ENCODE results near the gene TRPV4. TPM values are rescaled to one million over a fixed set of nuclear protein-coding genes. Genes with fewer than 3 reads are reported as not detected.

TRPV4 gene
- total and polyA plus RNA-seq, 2 experiments from 2014 or later = 0.66 to 1.1 TPM

DNA sequence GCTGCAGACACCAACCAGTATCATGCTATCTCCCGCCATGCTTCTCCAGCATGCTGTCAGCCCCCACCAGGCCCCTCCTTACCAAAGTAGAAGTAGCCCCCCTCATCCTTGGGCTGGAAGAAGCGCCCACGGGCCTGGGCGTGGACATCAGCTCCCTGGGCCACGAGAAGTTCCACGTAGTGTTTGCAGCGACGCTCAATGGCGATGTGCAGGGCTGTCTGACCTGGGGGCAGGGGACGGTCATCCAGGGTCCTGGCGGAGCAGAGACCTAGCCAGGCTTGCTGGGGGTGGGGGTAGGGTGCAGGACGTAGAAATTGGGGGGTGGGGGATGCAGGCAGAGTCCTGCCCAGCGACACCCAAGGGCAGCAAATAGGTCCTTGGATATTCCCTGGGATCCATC is 32.7 kb downstream of the TRPV4 start:
- Histone ChIP-seq H4K20me1 (replicated peaks; ENCODE audit: insufficient read depth) (no peaks in the 10 kb centered on the region), H2AFZ (no peak overlapping the region), H3F3A (replicated peaks; ENCODE audit: low read depth) (no peaks in the 10 kb centered on the region), H3K4me2 (no peak overlapping the region), H3K4me3 (no peak overlapping the region), H3K4me1 (ENCODE audit: insufficient read depth) (no peaks in the 10 kb centered on the region), H3K27ac (ENCODE audit: low read depth) (no peak overlapping the region), H3K36me3 (ENCODE audit: insufficient read depth) (no peaks in the 10 kb centered on the region), H3K79me2 (replicated peaks; ENCODE audit: insufficient read depth) (no peaks in the 10 kb centered on the region), H3K9me2 (ENCODE audit: insufficient read depth) (no peaks in the 10 kb centered on the region), H3K27me3 (ENCODE audit: insufficient read depth) (no peaks in the 10 kb centered on the region)
- Mint-ChIP-seq H3K36me3 (ENCODE audit: low read depth) (no peaks in the 10 kb centered on the region), H3K4me1 (no peaks in the 10 kb centered on the region), H3K4me3 (no peak overlapping the region), H3K27ac (no peak overlapping the region), H3K9me3 (no peaks in the 10 kb centered on the region), H3K27me3 (ENCODE audit: insufficient read depth, low read depth, poor library complexity) (no peaks in the 10 kb centered on the region)
- no peak for DNase-seq (ENCODE audit: low spot score)
- no peak for ATAC-seq
- TF ChIP-seq JUNB (IDR thresholded peaks at IDR 0.05; ENCODE audit: unreplicated experiment) (no peak), ZNF114 (CRISPR knock-in tag; IDR thresholded peaks at IDR 0.05) (no peak)

DNA sequence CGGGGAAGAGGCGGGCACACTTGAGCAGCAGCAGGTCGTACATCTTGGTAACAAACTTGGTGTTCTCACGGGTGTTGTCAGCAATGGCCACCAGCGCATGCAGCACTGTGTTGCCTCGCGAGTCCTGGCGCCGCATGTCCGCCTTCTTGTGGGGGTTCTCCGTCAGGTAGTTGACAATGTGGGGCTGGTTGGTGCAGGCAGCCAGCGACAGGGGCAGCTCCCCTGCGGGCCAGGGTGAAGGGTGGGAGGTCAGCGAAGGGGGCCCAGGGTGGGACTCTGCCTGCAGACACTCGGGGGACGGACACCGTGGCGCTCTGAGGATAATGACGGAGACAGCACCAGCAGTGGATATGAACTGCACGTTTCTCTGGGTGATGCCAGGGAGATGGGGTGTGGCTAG is 34.5 kb downstream of the TRPV4 start:
- no peaks in the 10 kb centered on the region for H3K36me3 ChIP-seq (ENCODE audit: insufficient read depth)
- no peak overlapping the region for H3K27ac Mint-ChIP-seq
- H3K27me3 ChIP-seq (ENCODE audit: insufficient read depth) = no peaks in the 10 kb centered on the region
- H3K36me3 Mint-ChIP-seq (ENCODE audit: low read depth) = no peaks in the 10 kb centered on the region
- H3K4me3 Mint-ChIP-seq = no peak overlapping the region
- no peaks in the 10 kb centered on the region for H3K27me3 Mint-ChIP-seq (ENCODE audit: insufficient read depth, low read depth, poor library complexity)
- H3K9me3 Mint-ChIP-seq = no peaks in the 10 kb centered on the region
- no peaks in the 10 kb centered on the region for H3K9me2 ChIP-seq (ENCODE audit: insufficient read depth)
- H4K20me1 ChIP-seq (replicated peaks; ENCODE audit: insufficient read depth) = no peaks in the 10 kb centered on the region
- no peak overlapping the region for H3K27ac ChIP-seq (ENCODE audit: low read depth)
- DNase-seq (ENCODE audit: low spot score) (no peak), ATAC-seq (no peak)
- no peaks in the 10 kb centered on the region for H3K4me1 Mint-ChIP-seq
- H3F3A ChIP-seq (replicated peaks; ENCODE audit: low read depth) = no peaks in the 10 kb centered on the region
- H3K79me2 ChIP-seq (replicated peaks; ENCODE audit: insufficient read depth) = no peaks in the 10 kb centered on the region
- H2AFZ ChIP-seq = no peak overlapping the region
- H3K4me2 ChIP-seq = no peak overlapping the region
- no peaks in the 10 kb centered on the region for H3K4me1 ChIP-seq (ENCODE audit: insufficient read depth)
- H3K4me3 ChIP-seq = no peak overlapping the region
- TF ChIP-seq, protein P1, sequence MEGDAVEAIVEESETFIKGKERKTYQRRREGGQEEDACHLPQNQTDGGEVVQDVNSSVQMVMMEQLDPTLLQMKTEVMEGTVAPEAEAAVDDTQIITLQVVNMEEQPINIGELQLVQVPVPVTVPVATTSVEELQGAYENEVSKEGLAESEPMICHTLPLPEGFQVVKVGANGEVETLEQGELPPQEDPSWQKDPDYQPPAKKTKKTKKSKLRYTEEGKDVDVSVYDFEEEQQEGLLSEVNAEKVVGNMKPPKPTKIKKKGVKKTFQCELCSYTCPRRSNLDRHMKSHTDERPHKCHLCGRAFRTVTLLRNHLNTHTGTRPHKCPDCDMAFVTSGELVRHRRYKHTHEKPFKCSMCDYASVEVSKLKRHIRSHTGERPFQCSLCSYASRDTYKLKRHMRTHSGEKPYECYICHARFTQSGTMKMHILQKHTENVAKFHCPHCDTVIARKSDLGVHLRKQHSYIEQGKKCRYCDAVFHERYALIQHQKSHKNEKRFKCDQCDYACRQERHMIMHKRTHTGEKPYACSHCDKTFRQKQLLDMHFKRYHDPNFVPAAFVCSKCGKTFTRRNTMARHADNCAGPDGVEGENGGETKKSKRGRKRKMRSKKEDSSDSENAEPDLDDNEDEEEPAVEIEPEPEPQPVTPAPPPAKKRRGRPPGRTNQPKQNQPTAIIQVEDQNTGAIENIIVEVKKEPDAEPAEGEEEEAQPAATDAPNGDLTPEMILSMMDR (conservative IDR thresholded peaks at IDR 0.05; ENCODE audit: low read depth in 2 of 2) = no peak
- TF ChIP-seq, protein P2, sequence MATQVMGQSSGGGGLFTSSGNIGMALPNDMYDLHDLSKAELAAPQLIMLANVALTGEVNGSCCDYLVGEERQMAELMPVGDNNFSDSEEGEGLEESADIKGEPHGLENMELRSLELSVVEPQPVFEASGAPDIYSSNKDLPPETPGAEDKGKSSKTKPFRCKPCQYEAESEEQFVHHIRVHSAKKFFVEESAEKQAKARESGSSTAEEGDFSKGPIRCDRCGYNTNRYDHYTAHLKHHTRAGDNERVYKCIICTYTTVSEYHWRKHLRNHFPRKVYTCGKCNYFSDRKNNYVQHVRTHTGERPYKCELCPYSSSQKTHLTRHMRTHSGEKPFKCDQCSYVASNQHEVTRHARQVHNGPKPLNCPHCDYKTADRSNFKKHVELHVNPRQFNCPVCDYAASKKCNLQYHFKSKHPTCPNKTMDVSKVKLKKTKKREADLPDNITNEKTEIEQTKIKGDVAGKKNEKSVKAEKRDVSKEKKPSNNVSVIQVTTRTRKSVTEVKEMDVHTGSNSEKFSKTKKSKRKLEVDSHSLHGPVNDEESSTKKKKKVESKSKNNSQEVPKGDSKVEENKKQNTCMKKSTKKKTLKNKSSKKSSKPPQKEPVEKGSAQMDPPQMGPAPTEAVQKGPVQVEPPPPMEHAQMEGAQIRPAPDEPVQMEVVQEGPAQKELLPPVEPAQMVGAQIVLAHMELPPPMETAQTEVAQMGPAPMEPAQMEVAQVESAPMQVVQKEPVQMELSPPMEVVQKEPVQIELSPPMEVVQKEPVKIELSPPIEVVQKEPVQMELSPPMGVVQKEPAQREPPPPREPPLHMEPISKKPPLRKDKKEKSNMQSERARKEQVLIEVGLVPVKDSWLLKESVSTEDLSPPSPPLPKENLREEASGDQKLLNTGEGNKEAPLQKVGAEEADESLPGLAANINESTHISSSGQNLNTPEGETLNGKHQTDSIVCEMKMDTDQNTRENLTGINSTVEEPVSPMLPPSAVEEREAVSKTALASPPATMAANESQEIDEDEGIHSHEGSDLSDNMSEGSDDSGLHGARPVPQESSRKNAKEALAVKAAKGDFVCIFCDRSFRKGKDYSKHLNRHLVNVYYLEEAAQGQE (IDR thresholded peaks at IDR 0.05; ENCODE audit: unreplicated experiment) = no peak

Data from GM23338 (cell line).